ENCODE measurements around the gene GPR78. TPM values are rescaled to one million over a fixed set of nuclear protein-coding genes. Genes with fewer than 3 reads are reported as not detected.

Gene GPR78
- total and polyA plus RNA-seq, 4 donors = not detected

DNA sequence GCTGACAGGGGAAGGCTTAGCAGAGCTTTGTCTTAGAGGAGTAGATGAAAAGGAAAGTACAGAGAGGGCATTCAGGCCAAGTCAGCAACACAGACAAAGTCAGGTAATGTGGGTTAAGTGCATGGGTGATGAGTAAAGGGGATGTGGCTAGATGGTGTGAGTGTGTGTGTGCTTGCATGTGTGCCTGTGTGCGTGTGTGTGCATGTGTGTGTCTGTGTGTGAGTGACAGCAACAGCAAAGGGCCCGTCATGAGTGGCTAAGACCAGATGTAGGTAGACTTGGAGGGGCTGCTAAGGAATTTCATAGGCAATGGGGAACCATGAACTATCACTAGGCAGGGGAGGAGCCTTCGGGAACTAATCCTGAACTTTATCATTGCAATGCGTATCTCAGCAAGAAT is 2.2 kb upstream of the GPR78 start:
- no peak overlapping the region for H3K9ac ChIP-seq (ENCODE audit: low read depth in 1 of 2, low read length in 2 of 2)
- H3K9me3 ChIP-seq (ENCODE audit: control insufficient read depth in 4 of 4, low read length in 3 of 4) = no peaks in the 10 kb centered on the region
- DNase-seq (ENCODE audit: low spot score) = no peak
- H3K27me3 ChIP-seq (ENCODE audit: control insufficient read depth in 4 of 4, insufficient read depth in 4 of 4, low read length in 3 of 4) = peaks cover 0 to 3% (median 0%) of the 10 kb centered on the region in 4 donors
- H3K36me3 ChIP-seq (ENCODE audit: control insufficient read depth in 4 of 4, insufficient read depth in 3 of 4, low read depth in 1 of 4, low read length in 3 of 4) = no peaks in the 10 kb centered on the region
- no peak overlapping the region for H3K4me3 ChIP-seq (ENCODE audit: low read depth in 1 of 3, low read length in 3 of 3)
- WGBS = 64% methylated on average over 4 of the region's 4 CpGs
- TF ChIP-seq RXRA (IDR thresholded peaks at IDR 0.05) = no peak
- TF ChIP-seq JUND (IDR thresholded peaks at IDR 0.05) = no peak
- no peak for TF ChIP-seq TAF1 (conservative IDR thresholded peaks at IDR 0.05)
- no peak for TF ChIP-seq HNF4A (conservative IDR thresholded peaks at IDR 0.05)
- H3K4me1 ChIP-seq (ENCODE audit: control insufficient read depth in 4 of 4, insufficient read depth in 4 of 4, low read length in 3 of 4) = no peaks in the 10 kb centered on the region
- H3K27ac ChIP-seq (ENCODE audit: low read depth in 1 of 2, low read length in 2 of 2) = no peak overlapping the region

DNA sequence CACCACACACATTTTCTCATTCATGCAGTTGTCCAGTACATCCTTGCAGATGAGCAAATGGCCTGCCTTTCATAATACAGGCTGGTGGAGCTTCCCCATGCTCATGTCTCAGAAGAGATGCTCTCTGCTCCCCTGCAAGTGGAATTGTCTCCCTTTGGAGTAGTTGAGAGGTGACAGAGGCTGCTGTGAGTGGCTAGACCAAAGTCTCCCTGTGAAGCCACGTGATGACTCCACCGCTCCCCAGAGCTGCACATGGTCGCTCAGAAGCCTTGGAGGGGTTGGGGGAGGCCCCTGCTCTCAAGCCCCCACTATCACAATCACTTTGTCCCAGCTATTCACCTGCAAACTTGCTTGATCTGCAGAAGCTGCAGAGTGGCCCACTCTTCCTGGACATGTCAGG is 1.5 kb upstream of the GPR78 start:
- Histone ChIP-seq H3K4me3 (ENCODE audit: low read depth in 1 of 3, low read length in 3 of 3) (no peak overlapping the region), H3K27me3 (ENCODE audit: control insufficient read depth in 4 of 4, insufficient read depth in 4 of 4, low read length in 3 of 4) (peaks cover 0 to 3% (median 0%) of the 10 kb centered on the region in 4 donors), H3K9ac (ENCODE audit: low read depth in 1 of 2, low read length in 2 of 2) (no peak overlapping the region), H3K4me1 (ENCODE audit: control insufficient read depth in 4 of 4, insufficient read depth in 4 of 4, low read length in 3 of 4) (no peaks in the 10 kb centered on the region), H3K27ac (ENCODE audit: low read depth in 1 of 2, low read length in 2 of 2) (no peak overlapping the region), H3K36me3 (ENCODE audit: control insufficient read depth in 4 of 4, insufficient read depth in 3 of 4, low read depth in 1 of 4, low read length in 3 of 4) (no peaks in the 10 kb centered on the region), H3K9me3 (ENCODE audit: control insufficient read depth in 4 of 4, low read length in 3 of 4) (no peaks in the 10 kb centered on the region)
- 61% methylated on average over 3 of the region's 3 CpGs for WGBS
- no peak for DNase-seq (ENCODE audit: low spot score)
- no peak for TF ChIP-seq FOXA1 (IDR thresholded peaks at IDR 0.05)
- TF ChIP-seq, protein P1, sequence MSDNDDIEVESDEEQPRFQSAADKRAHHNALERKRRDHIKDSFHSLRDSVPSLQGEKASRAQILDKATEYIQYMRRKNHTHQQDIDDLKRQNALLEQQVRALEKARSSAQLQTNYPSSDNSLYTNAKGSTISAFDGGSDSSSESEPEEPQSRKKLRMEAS (IDR thresholded peaks at IDR 0.05) = no peak
- TF ChIP-seq, protein P2, sequence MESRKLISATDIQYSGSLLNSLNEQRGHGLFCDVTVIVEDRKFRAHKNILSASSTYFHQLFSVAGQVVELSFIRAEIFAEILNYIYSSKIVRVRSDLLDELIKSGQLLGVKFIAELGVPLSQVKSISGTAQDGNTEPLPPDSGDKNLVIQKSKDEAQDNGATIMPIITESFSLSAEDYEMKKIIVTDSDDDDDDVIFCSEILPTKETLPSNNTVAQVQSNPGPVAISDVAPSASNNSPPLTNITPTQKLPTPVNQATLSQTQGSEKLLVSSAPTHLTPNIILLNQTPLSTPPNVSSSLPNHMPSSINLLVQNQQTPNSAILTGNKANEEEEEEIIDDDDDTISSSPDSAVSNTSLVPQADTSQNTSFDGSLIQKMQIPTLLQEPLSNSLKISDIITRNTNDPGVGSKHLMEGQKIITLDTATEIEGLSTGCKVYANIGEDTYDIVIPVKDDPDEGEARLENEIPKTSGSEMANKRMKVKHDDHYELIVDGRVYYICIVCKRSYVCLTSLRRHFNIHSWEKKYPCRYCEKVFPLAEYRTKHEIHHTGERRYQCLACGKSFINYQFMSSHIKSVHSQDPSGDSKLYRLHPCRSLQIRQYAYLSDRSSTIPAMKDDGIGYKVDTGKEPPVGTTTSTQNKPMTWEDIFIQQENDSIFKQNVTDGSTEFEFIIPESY (IDR thresholded peaks at IDR 0.05) = no peak
- no peak for TF ChIP-seq GABPA (IDR thresholded peaks at IDR 0.05 in 1 of 2, conservative IDR thresholded peaks at IDR 0.05 in 1 of 2)
- TF ChIP-seq, protein P3, sequence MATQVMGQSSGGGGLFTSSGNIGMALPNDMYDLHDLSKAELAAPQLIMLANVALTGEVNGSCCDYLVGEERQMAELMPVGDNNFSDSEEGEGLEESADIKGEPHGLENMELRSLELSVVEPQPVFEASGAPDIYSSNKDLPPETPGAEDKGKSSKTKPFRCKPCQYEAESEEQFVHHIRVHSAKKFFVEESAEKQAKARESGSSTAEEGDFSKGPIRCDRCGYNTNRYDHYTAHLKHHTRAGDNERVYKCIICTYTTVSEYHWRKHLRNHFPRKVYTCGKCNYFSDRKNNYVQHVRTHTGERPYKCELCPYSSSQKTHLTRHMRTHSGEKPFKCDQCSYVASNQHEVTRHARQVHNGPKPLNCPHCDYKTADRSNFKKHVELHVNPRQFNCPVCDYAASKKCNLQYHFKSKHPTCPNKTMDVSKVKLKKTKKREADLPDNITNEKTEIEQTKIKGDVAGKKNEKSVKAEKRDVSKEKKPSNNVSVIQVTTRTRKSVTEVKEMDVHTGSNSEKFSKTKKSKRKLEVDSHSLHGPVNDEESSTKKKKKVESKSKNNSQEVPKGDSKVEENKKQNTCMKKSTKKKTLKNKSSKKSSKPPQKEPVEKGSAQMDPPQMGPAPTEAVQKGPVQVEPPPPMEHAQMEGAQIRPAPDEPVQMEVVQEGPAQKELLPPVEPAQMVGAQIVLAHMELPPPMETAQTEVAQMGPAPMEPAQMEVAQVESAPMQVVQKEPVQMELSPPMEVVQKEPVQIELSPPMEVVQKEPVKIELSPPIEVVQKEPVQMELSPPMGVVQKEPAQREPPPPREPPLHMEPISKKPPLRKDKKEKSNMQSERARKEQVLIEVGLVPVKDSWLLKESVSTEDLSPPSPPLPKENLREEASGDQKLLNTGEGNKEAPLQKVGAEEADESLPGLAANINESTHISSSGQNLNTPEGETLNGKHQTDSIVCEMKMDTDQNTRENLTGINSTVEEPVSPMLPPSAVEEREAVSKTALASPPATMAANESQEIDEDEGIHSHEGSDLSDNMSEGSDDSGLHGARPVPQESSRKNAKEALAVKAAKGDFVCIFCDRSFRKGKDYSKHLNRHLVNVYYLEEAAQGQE (IDR thresholded peaks at IDR 0.05) = no peak
- TF ChIP-seq EGR1 (IDR thresholded peaks at IDR 0.05; ENCODE audit: low read depth in 2 of 2) = no peak
- TF ChIP-seq, protein P4, sequence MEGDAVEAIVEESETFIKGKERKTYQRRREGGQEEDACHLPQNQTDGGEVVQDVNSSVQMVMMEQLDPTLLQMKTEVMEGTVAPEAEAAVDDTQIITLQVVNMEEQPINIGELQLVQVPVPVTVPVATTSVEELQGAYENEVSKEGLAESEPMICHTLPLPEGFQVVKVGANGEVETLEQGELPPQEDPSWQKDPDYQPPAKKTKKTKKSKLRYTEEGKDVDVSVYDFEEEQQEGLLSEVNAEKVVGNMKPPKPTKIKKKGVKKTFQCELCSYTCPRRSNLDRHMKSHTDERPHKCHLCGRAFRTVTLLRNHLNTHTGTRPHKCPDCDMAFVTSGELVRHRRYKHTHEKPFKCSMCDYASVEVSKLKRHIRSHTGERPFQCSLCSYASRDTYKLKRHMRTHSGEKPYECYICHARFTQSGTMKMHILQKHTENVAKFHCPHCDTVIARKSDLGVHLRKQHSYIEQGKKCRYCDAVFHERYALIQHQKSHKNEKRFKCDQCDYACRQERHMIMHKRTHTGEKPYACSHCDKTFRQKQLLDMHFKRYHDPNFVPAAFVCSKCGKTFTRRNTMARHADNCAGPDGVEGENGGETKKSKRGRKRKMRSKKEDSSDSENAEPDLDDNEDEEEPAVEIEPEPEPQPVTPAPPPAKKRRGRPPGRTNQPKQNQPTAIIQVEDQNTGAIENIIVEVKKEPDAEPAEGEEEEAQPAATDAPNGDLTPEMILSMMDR (IDR thresholded peaks at IDR 0.05; ENCODE audit: low read depth, low read length, missing input control) = no peak
- no peak for TF ChIP-seq TAF1 (conservative IDR thresholded peaks at IDR 0.05)
- no peak for TF ChIP-seq SP1 (IDR thresholded peaks at IDR 0.05)
- no peak for TF ChIP-seq HNF4A (conservative IDR thresholded peaks at IDR 0.05)
- no peak for TF ChIP-seq HNF4G (IDR thresholded peaks at IDR 0.05)
- TF ChIP-seq YY1 (IDR thresholded peaks at IDR 0.05) = no peak
- TF ChIP-seq, protein P5, sequence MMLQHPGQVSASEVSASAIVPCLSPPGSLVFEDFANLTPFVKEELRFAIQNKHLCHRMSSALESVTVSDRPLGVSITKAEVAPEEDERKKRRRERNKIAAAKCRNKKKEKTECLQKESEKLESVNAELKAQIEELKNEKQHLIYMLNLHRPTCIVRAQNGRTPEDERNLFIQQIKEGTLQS (IDR thresholded peaks at IDR 0.05) = no peak
- no peak for TF ChIP-seq RAD21 (IDR thresholded peaks at IDR 0.05)
- no peak for TF ChIP-seq RXRA (IDR thresholded peaks at IDR 0.05)
- TF ChIP-seq FOXA2 (IDR thresholded peaks at IDR 0.05) = no peak
- TF ChIP-seq NR2F2 (IDR thresholded peaks at IDR 0.05) = no peak
